GM21529 (cell line): ENCODE measurements around the gene UBE2Q1.
"Not testable (repeated sequence)": the region's sequence is repeated elsewhere in the genome, so short reads cannot be mapped to it uniquely, and the experiment has no call there.

Experiments
- ATAC-seq: cut with Tn5 transposase; IDR thresholded peaks from one replicate; pipeline ENCODE4 v1.9.1; 2021; ENCODE audit not compliant: unreplicated experiment

Gene UBE2Q1

GRCh38 chr1:154551474-154551873, 7.0 kb downstream of the UBE2Q1 start:
- ATAC-seq: no peak

- ATAC-seq: no peak
Measured at GRCh38 chr1:154550657-154551056, 7.8 kb downstream of the UBE2Q1 start.

GRCh38 chr1:154550070-154550469, 8.4 kb downstream of the UBE2Q1 start:
- no peak for ATAC-seq

- no peak for ATAC-seq
Measured at GRCh38 chr1:154549202-154549770, 9.2 kb downstream of the UBE2Q1 start.

GRCh38 chr1:154548028-154548427, 10.4 kb downstream of the UBE2Q1 start:
- no peak for ATAC-seq

GRCh38 chr1:154547105-154547732, 11.2 kb downstream of the UBE2Q1 start:
- ATAC-seq: no peak

GRCh38 chr1:154546264-154547063, 12.0 kb downstream of the UBE2Q1 start:
- no peak for ATAC-seq

- no peak for ATAC-seq
Measured at GRCh38 chr1:154541231-154541630, 17.2 kb downstream of the UBE2Q1 start.

GRCh38 chr1:154539486-154540483, 18.7 kb downstream of the UBE2Q1 start:
- no peak for ATAC-seq

GRCh38 chr1:154536570-154536969, 21.9 kb downstream of the UBE2Q1 start:
- ATAC-seq: no peak

- ATAC-seq: no peak
Measured at GRCh38 chr1:154533952-154534844, 24.3 kb downstream of the UBE2Q1 start.

- not testable (repeated sequence) for ATAC-seq
Measured at GRCh38 chr1:154531950-154532349, 26.5 kb downstream of the UBE2Q1 start.

- ATAC-seq: no peak
Measured at GRCh38 chr1:154529308-154529707, 29.2 kb downstream of the UBE2Q1 start.

- no peak for ATAC-seq
Measured at GRCh38 chr1:154527192-154527591, 31.3 kb downstream of the UBE2Q1 start.

- no peak for ATAC-seq
Measured at GRCh38 chr1:154524881-154525280, 33.6 kb downstream of the UBE2Q1 start.

GRCh38 chr1:154521695-154522094, 36.8 kb downstream of the UBE2Q1 start:
- ATAC-seq: no peak

- ATAC-seq: no peak
Measured at GRCh38 chr1:154520333-154520732, 38.1 kb downstream of the UBE2Q1 start.

GRCh38 chr1:154519591-154519991, 38.9 kb downstream of the UBE2Q1 start:
- ATAC-seq: no peak

GRCh38 chr1:154517661-154518060, 40.8 kb downstream of the UBE2Q1 start:
- no peak for ATAC-seq

- ATAC-seq: no peak
Measured at GRCh38 chr1:154514066-154514553, 44.4 kb downstream of the UBE2Q1 start.
